Fibroblast of skin of right quadriceps (primary cell): ENCODE measurements around the gene PDE6A.
"Not testable (repeated sequence)": the region's sequence is repeated elsewhere in the genome, so short reads cannot be mapped to it uniquely, and the experiment has no call there.

Experiments used
- DNase-seq: peaks from one replicate; pipeline ENCODE4 v3.0.0-alpha.2; 2013

The PDE6A gene

GRCh38 chr5:149858481-149858880 lies 86.1 kb downstream of the PDE6A start:
- DNase-seq = not testable (repeated sequence)

GRCh38 chr5:149857499-149857898 lies 87.1 kb downstream of the PDE6A start:
- no peak for DNase-seq

- no peak for DNase-seq
Observed at GRCh38 chr5:149855366-149855765, 89.2 kb downstream of the PDE6A start.

GRCh38 chr5:149854866-149855265 lies 89.7 kb downstream of the PDE6A start:
- DNase-seq = no peak

GRCh38 chr5:149853701-149854100 lies 90.9 kb downstream of the PDE6A start:
- DNase-seq = no peak

GRCh38 chr5:149853331-149853648 lies 91.3 kb downstream of the PDE6A start:
- no peak for DNase-seq

- peak; percentile 48 for DNase-seq
Observed at GRCh38 chr5:149852641-149853330, 91.8 kb downstream of the PDE6A start.

- DNase-seq = no peak
Observed at GRCh38 chr5:149851211-149851610, 93.4 kb downstream of the PDE6A start.

- DNase-seq = no peak
Observed at GRCh38 chr5:149849966-149850910, 94.4 kb downstream of the PDE6A start.

- no peak for DNase-seq
Observed at GRCh38 chr5:149849280-149849965, 95.2 kb downstream of the PDE6A start.

GRCh38 chr5:149847611-149848010 lies 97.0 kb downstream of the PDE6A start:
- DNase-seq = no peak

- DNase-seq = no peak
Observed at GRCh38 chr5:149846021-149846420, 98.6 kb downstream of the PDE6A start.

GRCh38 chr5:149845601-149846000 lies 99.0 kb downstream of the PDE6A start:
- no peak for DNase-seq

- no peak for DNase-seq
Observed at GRCh38 chr5:149841851-149842793, 102.5 kb downstream of the PDE6A start.

GRCh38 chr5:149840226-149840825 lies 104.3 kb downstream of the PDE6A start:
- no peak for DNase-seq

GRCh38 chr5:149839761-149840160 lies 104.8 kb downstream of the PDE6A start:
- no peak for DNase-seq

- peak; percentile 36 for DNase-seq
Observed at GRCh38 chr5:149838881-149839739, 105.5 kb downstream of the PDE6A start.

- DNase-seq = peak; percentile 47
Observed at GRCh38 chr5:149837680-149838269, 106.8 kb downstream of the PDE6A start.

GRCh38 chr5:149836451-149837139 lies 108.0 kb downstream of the PDE6A start:
- DNase-seq = no peak
